HG03469 (cell line): ENCODE measurements around the gene SEPTIN11.

ENCODE experiments used
- ATAC-seq: cut with Tn5 transposase; IDR thresholded peaks from one replicate; pipeline ENCODE4 v1.9.1; 2021; ENCODE audit warnings: mild to moderate bottlenecking, moderate library complexity, moderate number of reproducible peaks; ENCODE audit not compliant: unreplicated experiment

The SEPTIN11 gene

DNA sequence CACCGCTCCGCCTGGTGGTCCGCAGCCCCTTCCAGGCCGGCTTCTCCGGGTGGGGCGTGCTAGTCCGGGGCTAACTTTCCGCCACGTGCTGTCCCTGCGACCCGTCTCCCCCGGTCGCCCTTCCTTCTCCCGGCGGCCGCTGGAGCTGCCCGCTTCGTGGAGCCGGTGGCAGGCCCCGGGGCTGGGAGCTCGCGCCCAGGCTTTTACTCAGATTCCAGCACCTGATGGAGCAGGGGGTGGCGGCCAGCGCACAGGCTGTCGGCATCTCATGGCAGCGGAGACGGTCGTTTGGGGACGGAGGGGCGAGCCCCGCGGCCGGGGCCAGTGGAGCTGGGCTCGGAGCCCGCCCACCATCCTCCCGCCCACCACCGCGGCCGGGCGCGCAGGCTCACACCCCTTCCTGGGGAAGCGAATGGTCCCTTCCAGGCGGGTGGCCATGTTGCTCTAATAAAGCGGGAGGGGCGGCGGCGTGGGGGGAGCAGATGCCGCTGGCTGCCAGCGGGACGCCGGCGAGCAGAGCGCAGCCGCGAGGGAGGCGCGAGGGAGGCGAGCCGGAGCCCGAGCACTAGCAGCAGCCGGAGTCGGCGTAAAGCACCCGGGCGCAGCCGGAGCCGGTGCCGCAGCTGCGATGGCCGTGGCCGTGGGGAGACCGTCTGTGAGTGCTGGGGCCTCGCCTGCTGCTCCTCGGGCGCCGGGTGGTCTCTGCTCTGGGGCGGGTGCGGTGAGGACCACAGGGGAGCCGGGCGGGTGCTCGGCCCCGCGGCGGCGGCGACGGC lies at the start of gene SEPTIN11:
Gene SEPTIN11 (plus strand): TSS at position 477 of the 776 bp plus-strand sequence. CDS start 152 bp downstream, at position 629.
- peak; percentile 40 for ATAC-seq

DNA sequence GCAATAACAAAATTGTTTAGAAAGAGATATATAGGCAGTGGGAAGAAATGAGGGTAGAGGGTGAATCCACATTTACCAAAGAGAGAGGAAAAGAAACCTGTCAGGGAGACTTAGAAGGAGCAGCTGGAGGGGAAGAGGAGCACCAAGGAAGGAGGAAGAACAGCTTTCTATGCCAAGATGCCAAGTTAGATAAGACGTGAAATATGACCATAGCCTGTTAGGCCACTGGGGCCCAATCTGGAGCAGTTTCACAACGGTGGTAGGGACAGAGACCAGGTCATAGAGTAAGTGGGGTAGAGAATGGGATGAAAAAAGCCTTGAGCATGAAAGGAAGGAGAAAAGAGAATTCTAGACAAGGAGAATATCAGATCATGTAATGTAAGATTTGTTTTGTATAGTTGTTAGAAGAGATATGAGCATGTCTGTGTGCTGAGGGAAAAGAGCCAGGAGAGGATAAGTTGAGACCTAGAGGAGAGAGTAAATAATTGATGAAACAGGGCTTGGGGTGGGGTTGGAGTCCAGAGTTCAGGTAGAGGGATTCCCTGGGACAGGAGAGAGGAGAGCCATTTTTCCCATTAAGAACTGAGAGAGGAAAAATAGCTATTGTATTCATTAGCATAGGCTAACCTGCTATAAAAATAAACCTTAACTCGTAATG lies 47.2 kb upstream of the SEPTIN11 start:
- ATAC-seq, result no peak

DNA sequence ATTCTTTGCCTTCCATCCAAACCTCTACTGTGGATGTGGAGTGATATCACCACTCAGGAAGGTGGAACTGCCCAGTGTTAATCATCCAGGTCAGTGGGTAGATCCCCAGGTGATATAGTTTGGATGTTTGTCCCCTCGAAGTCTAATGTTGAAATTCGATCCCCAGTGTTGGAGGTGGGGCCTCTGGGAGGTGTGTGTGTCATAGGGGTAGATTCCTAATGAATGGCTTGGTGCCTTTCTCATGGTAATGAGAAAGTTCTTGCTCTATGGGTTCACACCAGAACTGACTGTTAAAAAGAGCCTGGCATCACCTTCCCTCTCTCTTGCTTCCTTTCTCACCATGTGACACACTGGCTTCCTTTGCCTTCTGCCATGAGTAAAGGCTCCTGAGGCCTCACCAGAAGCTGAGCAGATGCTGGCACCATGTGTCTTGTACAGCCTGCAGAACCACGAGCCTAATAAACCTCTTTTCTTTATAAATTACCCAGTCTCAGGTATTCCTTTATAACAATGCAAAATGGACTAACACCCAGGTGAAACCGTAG lies 44.8 kb upstream of the SEPTIN11 start:
- no peak for ATAC-seq

DNA sequence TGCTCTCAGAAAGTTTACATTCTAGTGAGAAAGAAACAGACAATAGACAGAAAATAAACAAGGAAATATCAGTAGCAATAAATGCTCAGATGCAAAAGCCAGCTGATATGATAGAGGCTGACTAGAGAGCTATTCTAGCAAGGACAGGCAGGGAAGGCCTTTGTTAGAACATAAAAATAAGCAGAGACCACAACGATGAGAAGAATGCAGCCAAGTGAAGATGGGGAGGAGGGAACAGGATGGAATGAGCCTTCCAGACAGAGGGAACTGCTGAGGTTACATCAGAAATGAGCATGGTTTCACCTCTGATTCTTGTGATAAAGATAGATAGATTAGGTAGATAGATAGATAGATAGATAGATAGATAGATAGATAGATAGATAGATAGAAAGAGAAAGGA lies 44.0 kb upstream of the SEPTIN11 start:
- no peak for ATAC-seq

DNA sequence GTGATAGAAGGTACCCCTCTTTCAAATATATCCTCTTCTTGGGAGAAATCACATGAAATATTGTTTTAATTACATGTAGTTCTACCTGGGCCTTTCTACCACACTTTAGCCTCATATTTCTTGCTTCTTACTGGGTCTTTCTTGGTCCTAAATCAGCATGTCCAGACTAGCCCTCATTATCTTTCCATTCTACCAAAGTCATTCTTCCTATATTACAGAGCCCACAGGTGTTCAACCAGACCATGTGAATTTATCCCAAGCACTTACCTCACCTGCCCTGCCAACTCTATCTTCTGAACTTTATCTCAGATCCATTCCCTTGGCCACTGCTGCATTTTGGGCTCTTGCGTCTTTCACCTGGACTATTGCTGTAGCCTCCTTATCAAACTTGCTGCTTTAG lies 39.8 kb upstream of the SEPTIN11 start:
- ATAC-seq, result no peak

DNA sequence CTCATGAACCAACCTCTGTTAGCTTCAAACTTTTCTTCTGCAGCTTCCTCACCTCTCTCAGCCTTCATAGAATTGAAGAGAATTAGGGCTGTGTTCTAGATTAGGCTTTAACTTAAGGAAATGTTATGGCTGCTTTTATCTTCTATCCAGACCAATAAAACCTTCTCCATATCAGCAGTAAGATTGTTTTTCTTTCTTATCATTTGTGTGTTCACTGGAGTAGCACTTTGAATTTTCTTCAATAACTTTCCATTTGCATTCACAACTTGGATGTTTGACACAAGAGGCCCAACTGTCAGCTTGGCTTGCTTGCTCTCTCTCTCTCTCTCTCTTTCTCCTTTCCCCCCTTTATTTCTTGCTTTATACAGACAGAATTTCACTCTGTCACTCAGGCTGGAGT lies 28.8 kb upstream of the SEPTIN11 start:
- ATAC-seq, result no peak

DNA sequence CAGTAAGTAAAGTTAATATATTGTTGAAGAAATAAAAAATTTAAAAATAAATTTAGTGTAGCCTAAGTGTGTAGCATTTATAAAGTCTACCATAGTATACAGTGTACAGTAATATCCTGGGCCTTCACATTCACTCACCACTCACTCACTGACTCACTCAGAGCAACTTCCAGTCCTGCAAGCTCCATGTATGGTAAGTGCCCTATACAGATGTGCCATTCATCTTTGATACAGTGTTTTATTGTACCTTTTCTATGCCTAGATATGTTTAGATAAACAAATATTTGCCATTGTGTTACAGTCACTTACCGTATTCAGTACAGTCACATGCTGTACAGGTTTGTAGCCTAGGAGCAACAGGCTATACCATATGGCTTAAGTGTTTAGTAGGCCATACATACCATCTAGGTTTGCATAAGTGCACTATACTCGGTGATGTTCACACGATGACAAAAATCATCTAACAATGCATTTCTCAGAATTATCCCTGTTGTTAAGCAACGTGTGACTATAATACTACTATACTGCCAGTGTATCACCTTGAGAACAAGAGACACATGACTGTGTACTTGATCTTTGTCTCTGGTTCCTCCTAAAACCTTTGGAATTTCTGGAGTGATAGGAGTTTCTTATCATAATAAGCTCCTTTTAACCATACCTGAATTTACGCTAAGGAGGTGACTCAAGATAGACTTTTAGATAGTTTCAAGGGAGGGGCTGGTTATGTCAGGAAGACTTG lies 25.8 kb upstream of the SEPTIN11 start:
- ATAC-seq, result no peak

DNA sequence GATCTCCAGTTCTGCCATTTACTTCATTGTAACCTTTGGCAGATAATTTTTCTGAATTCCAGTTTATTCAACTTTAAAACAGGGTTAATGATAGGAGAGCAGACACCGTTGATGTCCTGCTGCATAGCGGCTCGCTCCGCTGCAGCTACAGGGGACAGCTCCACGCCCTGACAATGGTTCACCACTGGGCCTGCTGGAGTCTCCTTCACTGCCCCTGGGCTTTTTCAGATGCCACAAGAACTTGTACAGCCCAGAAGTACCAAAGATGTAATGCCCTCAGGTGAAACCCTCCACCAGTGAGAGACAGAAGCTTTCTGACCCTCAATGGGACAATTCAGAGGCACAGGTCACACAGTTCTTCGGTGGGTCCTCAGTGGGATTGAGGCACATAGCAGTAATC lies 22.7 kb upstream of the SEPTIN11 start:
- no peak for ATAC-seq

DNA sequence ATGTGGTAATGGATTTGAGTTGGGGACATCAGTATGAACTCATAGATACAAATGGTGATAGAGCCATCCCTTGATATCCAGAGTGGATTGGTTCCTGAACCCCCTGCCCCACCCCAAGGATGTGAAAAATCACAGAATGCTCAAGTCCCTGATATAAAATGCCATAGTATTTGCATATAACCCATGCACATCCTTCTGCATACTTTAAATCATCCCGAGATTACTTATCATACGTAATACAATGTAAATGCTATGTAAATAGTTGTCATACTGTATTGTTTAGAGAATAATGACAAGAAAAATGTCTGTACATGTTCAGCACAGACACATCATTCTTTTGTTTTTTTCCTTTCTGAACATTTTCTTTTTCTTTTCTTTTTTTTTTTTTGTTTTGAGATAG lies 18.9 kb upstream of the SEPTIN11 start:
- no peak for ATAC-seq

DNA sequence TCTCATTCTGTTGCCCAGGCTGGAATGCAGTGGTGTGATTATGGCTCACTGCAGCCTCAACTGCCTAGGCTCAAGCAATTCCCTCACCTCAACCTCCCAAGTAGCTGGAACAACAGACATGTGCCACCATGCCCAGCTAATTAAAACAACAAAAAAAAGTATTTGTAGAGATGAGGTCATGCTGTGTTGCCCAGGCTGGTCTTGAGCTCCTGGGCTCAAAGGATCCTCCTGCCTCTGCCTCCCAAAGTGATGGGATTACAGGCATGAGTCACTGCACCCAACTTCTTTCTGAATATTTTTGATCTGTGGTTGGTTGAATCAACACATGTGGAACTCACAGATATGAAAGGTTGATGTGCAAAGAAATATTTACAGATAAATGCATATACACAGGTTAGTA lies 18.5 kb upstream of the SEPTIN11 start:
- no peak for ATAC-seq

DNA sequence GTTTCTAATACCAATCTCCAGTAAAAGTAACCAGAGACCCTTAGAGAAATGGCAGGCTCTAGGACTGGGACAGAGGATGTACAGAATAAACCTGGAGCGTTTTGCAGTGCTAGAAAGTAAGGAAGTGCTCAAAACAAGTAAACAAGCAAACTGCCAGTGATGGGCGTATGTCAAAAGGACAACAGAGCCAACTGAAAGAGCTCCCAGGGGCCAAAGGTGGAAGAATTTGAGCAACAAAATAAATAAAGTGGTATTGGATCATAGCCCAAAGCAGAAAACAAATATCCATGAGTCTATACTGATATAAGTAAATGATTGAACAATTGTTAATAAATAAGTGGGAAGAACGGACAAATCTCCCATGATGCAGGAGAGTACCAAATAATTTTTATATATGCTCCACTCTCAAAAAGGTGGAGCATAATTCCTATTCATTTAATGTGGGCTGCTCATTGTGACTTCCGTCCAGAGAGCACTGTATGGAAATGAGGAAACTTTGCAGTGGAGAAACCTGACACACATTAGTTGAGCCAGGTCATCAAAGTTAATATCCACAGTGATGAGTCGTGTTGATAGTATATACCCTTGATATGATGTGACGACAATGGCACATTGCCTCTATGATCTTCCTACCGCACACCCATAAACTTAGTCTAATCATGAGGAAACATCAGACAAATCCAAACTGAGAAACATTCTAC lies 17.8 kb upstream of the SEPTIN11 start:
- ATAC-seq, result no peak

DNA sequence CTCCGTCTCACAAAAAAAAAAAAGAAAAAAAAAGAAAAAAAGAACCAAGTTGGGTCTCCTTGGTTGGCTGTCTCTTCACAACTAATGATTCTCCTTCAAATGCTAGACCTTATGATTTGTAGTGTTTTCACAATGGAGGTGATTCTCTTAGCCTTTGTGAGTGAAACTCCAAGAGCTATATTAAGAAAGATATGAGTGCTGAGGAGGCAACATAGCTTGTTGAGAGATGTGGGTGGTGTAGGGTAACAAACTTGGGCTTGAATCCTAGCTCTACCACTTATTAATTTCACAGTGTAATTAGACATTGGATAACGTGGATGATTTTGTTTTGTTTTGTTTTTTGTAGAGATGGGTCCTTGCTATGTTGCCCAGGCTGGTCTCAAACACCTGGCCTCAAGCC lies 10.4 kb upstream of the SEPTIN11 start:
- ATAC-seq, result no peak

DNA sequence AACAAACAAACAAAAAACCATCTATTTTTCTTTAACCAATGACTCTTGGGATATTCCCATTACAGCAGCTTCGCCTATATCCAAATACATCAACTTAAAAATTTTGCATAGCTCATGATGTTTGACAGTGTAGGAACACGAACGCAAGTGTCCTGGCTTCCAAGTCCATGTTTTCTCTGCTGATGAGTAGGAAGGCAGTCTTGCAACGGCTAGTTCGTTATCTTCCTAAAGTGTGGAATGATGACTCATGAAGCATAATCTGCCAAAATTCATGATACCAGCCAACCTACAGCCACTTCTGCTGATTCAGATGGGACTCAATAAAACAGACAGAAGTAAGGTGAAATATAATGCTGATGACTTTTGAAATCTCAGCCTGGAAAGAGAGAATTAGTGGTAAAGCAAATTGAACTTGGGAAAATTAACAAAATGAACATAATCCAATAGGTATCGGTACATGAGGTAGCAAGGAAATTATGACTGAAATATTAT lies 6.4 kb upstream of the SEPTIN11 start:
- ATAC-seq, result no peak

DNA sequence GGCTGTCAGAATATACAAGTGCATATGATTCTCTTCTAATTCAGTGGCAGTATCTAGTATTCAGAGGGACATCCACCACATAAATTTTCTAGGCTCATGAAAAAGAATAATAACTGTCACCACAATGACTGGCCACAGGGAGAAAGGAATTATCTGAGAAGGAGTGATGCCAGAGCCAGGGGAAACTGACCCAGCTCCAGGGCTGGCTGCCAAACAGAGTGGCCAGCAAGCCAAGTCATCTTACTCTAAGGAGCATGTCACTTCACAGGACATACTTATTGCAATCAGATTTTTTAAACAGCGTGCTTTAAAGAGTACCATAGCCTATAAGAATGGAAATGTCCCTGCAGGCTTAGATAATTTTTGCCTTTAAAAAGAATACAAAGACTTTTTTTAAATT lies 5.8 kb upstream of the SEPTIN11 start:
- no peak for ATAC-seq

DNA sequence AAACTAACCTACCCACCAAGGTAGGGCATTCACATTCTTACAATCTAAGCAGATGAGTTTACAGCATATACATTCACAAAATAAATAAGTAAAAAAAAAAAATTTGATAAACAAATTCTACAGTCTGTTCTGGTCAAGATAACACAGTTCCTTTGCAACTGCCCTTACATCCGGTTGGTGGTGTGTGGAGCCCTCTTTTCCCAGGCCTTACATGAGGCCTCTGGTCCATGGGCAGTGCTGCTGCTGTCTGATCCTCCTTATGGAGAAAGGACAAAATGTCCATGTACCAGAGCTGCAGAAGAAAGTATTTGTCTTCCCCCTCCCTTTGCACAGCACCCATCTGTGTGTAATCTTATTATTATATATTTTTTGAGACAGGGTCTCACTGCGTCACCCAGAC lies 2.2 kb upstream of the SEPTIN11 start:
- ATAC-seq, result no peak

DNA sequence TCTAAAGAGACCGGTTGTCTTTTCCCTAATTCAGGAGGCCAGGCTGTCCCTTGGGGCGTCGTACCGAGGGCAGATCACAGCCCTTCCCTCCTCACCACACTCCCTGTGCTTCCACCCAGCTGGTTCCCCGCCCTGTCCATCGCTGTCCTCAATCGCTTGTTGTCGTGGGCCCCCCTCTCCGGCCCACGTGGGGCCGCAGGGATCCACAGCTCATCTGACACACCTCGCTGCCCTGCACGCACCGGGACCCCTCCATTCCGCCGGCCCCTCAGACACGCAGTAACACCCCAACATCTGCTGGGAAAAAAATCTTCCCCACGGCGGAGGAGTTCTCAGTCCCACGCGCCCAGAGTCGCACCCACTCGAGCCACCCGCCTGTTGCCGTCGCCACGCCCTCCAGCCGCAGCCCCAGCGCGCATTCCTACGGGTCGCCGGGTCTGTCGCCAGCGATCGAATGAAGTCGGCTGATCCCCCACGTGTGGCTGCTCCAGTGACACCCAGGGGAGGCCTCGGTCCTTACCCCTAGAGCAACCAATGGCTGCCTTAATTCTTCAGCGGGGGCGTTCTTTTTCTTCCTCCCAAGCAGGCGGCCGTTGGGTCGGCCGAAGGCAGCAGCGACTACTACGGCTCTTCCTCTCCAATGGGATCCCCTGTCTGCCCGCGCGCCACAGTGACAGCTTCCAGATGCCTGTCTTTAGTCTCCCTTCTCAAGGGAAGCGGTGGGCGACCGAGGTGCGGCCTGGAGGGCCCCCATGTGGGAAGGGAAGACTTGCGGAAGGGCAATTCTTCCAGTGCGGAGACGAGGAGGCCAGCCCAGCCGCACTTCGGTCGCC lies 893 bp upstream of the SEPTIN11 start:
- peak; percentile 31 for ATAC-seq

DNA sequence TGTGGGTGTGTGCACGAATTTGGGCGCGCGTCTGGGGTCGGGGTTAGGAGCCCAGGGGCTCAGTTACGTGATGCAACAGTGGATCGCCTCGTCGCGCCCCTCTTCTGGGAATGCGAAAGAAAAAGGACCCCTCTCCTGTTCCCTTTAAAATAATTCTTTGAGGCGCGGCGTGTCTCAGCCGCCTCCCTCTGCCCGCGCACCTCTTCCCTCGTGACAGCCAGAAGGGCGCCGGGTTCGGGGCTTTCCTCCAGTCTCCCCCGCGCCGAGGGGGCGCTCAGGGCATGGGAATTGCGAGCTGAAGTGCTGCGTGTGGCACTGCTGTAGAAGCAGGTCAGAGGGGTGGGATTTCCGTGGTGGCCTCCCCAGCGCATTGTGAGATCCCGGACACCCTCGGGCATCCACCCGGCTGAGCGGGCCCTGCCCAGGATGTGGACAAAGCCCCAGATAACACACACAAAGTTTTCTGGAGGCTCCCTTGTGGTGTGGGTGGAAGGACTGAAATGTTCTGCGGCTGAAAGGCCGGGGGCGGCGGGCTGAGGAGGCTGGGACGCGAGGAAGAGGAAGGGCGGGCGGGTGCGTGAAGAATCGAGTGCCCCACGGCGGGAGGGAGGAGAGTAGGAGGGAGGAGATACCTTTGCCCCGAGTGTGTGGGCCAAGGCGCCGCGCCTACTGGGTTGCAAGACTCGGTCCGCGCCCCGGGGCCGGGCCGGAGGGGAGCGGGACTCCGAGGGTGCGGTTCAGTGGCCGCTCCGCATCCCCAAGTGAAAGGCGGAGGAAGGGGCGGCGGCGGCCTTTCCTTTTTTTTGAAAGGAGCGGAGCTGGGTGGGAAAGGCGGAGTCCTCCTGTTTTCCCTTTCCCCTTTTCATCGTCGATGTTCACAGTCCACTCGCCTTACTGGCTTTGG lies 752 bp downstream of the SEPTIN11 start:
- ATAC-seq, result peak; percentile 13

DNA sequence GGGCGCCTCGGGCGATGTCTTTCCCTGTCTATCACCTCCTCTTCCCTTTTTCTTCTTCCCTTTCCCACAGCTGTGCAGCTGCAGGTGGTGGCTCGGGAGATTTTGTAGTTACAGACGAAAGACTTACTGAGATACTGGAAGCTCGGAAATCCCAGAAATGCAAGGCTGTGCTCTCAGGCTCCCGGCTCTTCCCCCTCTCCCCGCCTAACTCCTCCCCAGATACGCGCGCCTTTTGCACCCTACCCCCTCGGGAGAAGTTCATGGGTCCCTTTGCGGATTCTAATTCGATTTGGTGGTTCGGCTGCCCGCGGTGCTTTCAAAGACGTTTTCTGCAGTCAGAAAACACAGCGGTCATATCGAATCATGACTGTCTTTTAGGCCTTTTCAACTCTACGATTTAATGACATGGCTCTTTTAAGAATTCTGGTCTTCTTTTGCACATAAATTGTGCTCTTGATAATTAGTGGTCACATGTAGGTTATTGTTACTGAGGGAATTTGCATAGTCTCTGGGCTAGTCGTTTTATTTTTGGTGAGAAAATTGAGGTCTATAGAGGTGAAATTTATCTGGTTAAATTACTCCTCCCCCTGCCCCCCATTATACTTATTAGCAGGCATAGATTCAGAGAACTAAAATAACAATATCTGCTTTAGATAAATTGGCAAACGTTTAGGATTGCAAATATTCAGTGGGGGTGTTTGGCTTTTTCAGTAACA lies 1.6 kb downstream of the SEPTIN11 start:
- no peak for ATAC-seq
